SKM-1 (cell line): ENCODE data around the gene HPS5.

ENCODE experiments used
- DNase-seq: peaks from one replicate; lab custom pipeline; 2025; ENCODE audit not compliant: unreplicated experiment; lab: John Stamatoyannopoulos, UW

Gene HPS5

GRCh38 chr11:18243783-18244362, 78.1 kb downstream of the HPS5 start:
- peak; percentile 75 for DNase-seq

GRCh38 chr11:18239655-18240054, 82.3 kb downstream of the HPS5 start:
- no peak for DNase-seq

- no peak for DNase-seq
These were observed 85.1 kb downstream of the HPS5 start, which contains the start of gene SAA4 for GRCh38 chr11:18236664-18237356. SAA4 (minus strand) TSS chr11:18236802; CDS start chr11:18235926, 876 bp downstream.

GRCh38 chr11:18235394-18236334, 86.3 kb downstream of the HPS5 start:
- DNase-seq: no peak

- no peak for DNase-seq
These were observed 88.0 kb downstream of the HPS5 start for GRCh38 chr11:18233912-18234311.

GRCh38 chr11:18230859-18231258, 91.1 kb downstream of the HPS5 start:
- no peak for DNase-seq

- no peak for DNase-seq
These were observed 92.4 kb downstream of the HPS5 start for GRCh38 chr11:18229501-18229900.
